ENCODE results near the gene DOCK8. TPM values are rescaled to one million over a fixed set of nuclear protein-coding genes. Genes with fewer than 3 reads are reported as not detected.

DOCK8 gene
- polyA plus RNA-seq, 2 of the 4 experiments (the other 2 are of a cell fraction) = 0.27 to 0.68 TPM

DNA sequence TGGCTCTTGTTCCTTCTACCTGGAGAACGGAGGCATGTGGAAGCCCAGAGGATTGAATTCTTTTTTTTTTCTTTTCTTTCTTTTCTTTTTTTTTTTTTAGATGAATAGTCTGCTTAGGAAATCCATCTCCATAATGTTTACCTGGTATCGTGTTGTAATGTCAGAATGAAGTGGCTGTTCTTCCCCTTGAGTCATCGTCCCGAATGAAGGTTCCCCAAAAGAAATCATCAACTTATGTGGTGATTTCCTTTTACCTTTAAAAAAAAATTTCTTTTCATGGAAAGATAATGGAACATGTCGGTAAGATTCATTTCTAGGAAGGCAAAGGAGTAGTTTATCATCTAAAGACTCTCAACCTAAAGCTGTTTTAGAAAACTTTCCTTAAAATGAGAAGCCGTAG lies 59.7 kb downstream of the DOCK8 start:
- TF ChIP-seq, protein P1, sequence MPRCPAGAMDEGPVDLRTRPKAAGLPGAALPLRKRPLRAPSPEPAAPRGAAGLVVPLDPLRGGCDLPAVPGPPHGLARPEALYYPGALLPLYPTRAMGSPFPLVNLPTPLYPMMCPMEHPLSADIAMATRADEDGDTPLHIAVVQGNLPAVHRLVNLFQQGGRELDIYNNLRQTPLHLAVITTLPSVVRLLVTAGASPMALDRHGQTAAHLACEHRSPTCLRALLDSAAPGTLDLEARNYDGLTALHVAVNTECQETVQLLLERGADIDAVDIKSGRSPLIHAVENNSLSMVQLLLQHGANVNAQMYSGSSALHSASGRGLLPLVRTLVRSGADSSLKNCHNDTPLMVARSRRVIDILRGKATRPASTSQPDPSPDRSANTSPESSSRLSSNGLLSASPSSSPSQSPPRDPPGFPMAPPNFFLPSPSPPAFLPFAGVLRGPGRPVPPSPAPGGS (IDR thresholded peaks at IDR 0.05) = no peak
- no peak for TF ChIP-seq PHF8 (IDR thresholded peaks at IDR 0.05; ENCODE audit: borderline replicate concordance, low read depth)
- TF ChIP-seq CBX8 (IDR thresholded peaks at IDR 0.05) = no peak
- TF ChIP-seq HOXB5 (CRISPR knock-in tag; IDR thresholded peaks at IDR 0.05) = no peak
- TF ChIP-seq, protein P2, sequence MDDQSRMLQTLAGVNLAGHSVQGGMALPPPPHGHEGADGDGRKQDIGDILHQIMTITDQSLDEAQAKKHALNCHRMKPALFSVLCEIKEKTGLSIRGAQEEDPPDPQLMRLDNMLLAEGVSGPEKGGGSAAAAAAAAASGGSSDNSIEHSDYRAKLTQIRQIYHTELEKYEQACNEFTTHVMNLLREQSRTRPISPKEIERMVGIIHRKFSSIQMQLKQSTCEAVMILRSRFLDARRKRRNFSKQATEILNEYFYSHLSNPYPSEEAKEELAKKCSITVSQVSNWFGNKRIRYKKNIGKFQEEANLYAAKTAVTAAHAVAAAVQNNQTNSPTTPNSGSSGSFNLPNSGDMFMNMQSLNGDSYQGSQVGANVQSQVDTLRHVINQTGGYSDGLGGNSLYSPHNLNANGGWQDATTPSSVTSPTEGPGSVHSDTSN (IDR thresholded peaks at IDR 0.05) = no peak
- TF ChIP-seq, protein P3, sequence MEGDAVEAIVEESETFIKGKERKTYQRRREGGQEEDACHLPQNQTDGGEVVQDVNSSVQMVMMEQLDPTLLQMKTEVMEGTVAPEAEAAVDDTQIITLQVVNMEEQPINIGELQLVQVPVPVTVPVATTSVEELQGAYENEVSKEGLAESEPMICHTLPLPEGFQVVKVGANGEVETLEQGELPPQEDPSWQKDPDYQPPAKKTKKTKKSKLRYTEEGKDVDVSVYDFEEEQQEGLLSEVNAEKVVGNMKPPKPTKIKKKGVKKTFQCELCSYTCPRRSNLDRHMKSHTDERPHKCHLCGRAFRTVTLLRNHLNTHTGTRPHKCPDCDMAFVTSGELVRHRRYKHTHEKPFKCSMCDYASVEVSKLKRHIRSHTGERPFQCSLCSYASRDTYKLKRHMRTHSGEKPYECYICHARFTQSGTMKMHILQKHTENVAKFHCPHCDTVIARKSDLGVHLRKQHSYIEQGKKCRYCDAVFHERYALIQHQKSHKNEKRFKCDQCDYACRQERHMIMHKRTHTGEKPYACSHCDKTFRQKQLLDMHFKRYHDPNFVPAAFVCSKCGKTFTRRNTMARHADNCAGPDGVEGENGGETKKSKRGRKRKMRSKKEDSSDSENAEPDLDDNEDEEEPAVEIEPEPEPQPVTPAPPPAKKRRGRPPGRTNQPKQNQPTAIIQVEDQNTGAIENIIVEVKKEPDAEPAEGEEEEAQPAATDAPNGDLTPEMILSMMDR (IDR thresholded peaks at IDR 0.05) = no peak
- no peak for TF ChIP-seq CHD2 (IDR thresholded peaks at IDR 0.05; ENCODE audit: low read length, partially characterized antibody)
- TF ChIP-seq E2F6 (IDR thresholded peaks at IDR 0.05; ENCODE audit: borderline replicate concordance, low read depth) = no peak
- H3K4me1 ChIP-seq = no peaks in the 10 kb centered on the region
- 35% methylated on average over 6 of the region's 6 CpGs for WGBS (ENCODE audit: missing lambda C conversion rate)
- no peak overlapping the region for H3K4me3 ChIP-seq
- H3K4me2 ChIP-seq = no peak overlapping the region
- POLR2A ChIA-PET = no interaction called here
- ATAC-seq (no peak), FAIRE-seq (no peak), DNase-seq (ENCODE audit: low read depth in 1 of 2, low spot score in 1 of 2) (no peak)
- H3K9me3 ChIP-seq = no peaks in the 10 kb centered on the region
- CTCF ChIA-PET = interaction anchor here (0.6 kb wide), 1 partner anchor 12 kb away, joined by 3 read pairs; no protein-coding TSS in a partner anchor
- no peak overlapping the region for H3K27ac ChIP-seq

DNA sequence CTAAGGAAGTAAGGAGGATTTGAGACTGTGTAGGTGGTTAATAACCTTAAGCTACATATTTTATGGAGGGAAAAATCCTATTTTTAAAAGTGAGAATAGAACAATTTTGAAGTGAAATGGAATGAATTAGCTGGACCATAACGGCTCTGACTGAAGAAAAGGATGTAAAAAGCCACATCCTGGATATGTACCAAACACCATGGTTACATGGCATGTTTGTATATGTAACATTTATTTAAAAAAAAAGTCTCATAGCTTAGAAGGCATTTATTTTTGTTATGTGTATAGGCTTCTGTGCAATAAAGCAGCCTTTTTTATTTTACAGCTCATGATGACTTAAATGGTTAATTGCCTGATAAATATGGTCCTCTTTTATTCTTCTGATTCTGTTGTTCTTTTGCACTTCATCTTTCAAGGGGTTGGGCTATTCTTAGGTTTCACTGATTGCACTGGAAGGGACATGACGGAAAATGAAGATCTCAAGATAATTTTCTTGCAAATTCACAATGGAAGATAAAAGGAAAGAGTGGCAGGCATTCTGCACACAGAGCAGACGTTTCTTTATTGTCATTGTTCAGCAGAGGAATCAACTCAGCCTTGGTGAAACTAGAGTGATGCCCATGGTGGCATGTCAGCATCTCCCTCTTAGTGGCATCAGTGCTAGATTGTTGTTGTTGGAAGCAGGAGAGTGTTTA lies 63.1 kb downstream of the DOCK8 start:
- Histone ChIP-seq H3K4me2 (no peak overlapping the region), H3K27ac (no peak overlapping the region), H3K4me3 (no peak overlapping the region), H3K9me3 (no peaks in the 10 kb centered on the region), H3K4me1 (no peaks in the 10 kb centered on the region)
- ChIA-PET POLR2A (no interaction called here), CTCF (interaction anchor here (0.9 kb wide), 1 partner anchor 27 kb away, joined by 4 read pairs; no protein-coding TSS in a partner anchor)
- TF ChIP-seq BHLHE40 (IDR thresholded peaks at IDR 0.05; ENCODE audit: low read depth, low read length) (no peak), TP53 (CRISPR knock-in tag; IDR thresholded peaks at IDR 0.05) (no peak), FOSL2 (IDR thresholded peaks at IDR 0.05) (no peak), FOSL2 (CRISPR knock-in tag; IDR thresholded peaks at IDR 0.05) (no peak), ZC3H11A (IDR thresholded peaks at IDR 0.05) (no peak), KDM1A (IDR thresholded peaks at IDR 0.05; ENCODE audit: low read depth) (no peak), ZFP36 (IDR thresholded peaks at IDR 0.05; ENCODE audit: borderline replicate concordance, partially characterized antibody) (no peak)
- FAIRE-seq (no peak), ATAC-seq (no peak), DNase-seq (ENCODE audit: low read depth in 1 of 2, low spot score in 1 of 2) (no peak)
- 16% methylated on average over 3 of the region's 3 CpGs for WGBS (ENCODE audit: missing lambda C conversion rate)

- no peak overlapping the region for H3K27ac ChIP-seq
- H3K4me3 ChIP-seq = no peak overlapping the region
- DNase-seq (ENCODE audit: low read depth in 1 of 2, low spot score in 1 of 2) = no peak
- ChIA-PET POLR2A (no interaction called here), CTCF (no interaction called here)
- no peaks in the 10 kb centered on the region for H3K4me1 ChIP-seq
- TF ChIP-seq JUNB (IDR thresholded peaks at IDR 0.05) (no peak), POLR2A (IDR thresholded peaks at IDR 0.05; ENCODE audit: low read length) (no peak), REST (IDR thresholded peaks at IDR 0.05) (no peak), SMC3 (IDR thresholded peaks at IDR 0.05) (no peak), POLR2AphosphoS2 (conservative IDR thresholded peaks at IDR 0.05; ENCODE audit: low read length) (no peak), MYC (IDR thresholded peaks at IDR 0.05; ENCODE audit: borderline replicate concordance, low read length) (no peak), CBX8 (IDR thresholded peaks at IDR 0.05) (no peak), BHLHE40 (IDR thresholded peaks at IDR 0.05; ENCODE audit: low read depth, low read length) (no peak)
- TF ChIP-seq, protein P1 (IDR thresholded peaks at IDR 0.05) = no peak
- WGBS (ENCODE audit: missing lambda C conversion rate) = 27% methylated on average over 8 of the region's 8 CpGs
- H3K9me3 ChIP-seq = no peaks in the 10 kb centered on the region
- ATAC-seq = no peak
- no peak overlapping the region for H3K4me2 ChIP-seq
- no peak for FAIRE-seq
These were observed 64.0 kb downstream of the DOCK8 start for GRCh38 chr9:278651-279050.
